ENCODE measurements around the gene TSR3.

DNA sequence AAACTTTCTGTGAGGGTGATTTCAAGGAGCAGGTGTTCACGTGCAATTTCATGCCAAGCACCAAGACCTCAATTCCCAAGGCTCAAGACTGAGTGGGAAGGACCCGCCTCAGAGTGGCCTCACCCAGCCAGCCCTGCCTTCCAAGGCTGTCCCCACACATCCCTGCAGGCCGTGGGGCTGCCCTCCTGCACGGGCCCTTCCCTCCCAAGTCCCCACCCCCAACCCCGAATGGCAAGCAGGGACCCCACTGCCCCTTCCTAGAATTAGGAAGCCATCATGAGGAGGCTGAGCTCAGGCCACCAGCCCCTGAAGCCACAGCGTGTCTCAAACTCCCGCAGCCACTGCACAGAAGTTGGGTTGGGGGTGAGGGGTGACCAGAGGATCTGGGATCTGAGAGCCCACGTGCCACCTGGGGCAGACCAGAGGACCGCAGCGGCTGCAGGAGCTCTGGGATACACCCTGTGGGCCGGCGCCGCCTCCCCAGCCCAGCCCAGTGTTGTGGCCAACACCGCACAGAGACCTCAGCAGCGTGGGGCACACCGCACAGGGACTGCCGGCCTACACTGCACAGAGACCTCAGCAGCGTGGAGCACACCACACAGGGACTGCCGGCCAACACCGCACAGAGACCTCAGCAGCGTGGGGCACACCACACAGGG is 20.7 kb upstream of the TSR3 start:
- TF ChIP-seq CTCF (IDR thresholded peaks at IDR 0.05; ENCODE audit: low read depth, low read length, missing input control): no peak
- no peak for TF ChIP-seq TAF1 (conservative IDR thresholded peaks at IDR 0.05)
- no peak for TF ChIP-seq REST (IDR thresholded peaks at IDR 0.05)
- no peak for TF ChIP-seq JUND (IDR thresholded peaks at IDR 0.05)
- TF ChIP-seq GABPA (IDR thresholded peaks at IDR 0.05 in 1 of 2, conservative IDR thresholded peaks at IDR 0.05 in 1 of 2): no peak
- TF ChIP-seq, protein P1, sequence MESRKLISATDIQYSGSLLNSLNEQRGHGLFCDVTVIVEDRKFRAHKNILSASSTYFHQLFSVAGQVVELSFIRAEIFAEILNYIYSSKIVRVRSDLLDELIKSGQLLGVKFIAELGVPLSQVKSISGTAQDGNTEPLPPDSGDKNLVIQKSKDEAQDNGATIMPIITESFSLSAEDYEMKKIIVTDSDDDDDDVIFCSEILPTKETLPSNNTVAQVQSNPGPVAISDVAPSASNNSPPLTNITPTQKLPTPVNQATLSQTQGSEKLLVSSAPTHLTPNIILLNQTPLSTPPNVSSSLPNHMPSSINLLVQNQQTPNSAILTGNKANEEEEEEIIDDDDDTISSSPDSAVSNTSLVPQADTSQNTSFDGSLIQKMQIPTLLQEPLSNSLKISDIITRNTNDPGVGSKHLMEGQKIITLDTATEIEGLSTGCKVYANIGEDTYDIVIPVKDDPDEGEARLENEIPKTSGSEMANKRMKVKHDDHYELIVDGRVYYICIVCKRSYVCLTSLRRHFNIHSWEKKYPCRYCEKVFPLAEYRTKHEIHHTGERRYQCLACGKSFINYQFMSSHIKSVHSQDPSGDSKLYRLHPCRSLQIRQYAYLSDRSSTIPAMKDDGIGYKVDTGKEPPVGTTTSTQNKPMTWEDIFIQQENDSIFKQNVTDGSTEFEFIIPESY (IDR thresholded peaks at IDR 0.05): no peak
- TF ChIP-seq, protein P2, sequence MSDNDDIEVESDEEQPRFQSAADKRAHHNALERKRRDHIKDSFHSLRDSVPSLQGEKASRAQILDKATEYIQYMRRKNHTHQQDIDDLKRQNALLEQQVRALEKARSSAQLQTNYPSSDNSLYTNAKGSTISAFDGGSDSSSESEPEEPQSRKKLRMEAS (IDR thresholded peaks at IDR 0.05): no peak

All from liver (tissue), 3 donors.